SK-N-SH (cell line): Measurements from ENCODE around the gene KICS2. TPM values are rescaled to one million over a fixed set of nuclear protein-coding genes. Genes with fewer than 3 reads are reported as not detected.

Experiments
- CTCF ChIA-PET: fragments of 300-600, 350-600 bp; formaldehyde crosslinking; extraction: SDS; loops from one replicate; lab custom pipeline; 2021; lab: Yijun Ruan, JAX
- POLR2A ChIA-PET: fragments of 350-600 bp; sonication (Branson Sonifier 250); formaldehyde crosslinking; extraction: SDS; loops from one replicate; lab custom pipeline; 2020; ENCODE audit warnings: antibody characterized with exemption, inconsistent platforms; lab: Yijun Ruan, JAX
- DNase-seq: peaks from one replicate; pipeline ENCODE4 v3.0.0; 2012
- H2AFZ ChIP-seq: fragments of 200-600 bp; sonication (generic); 2 replicates; pipeline ENCODE4 v1.8.1; 2016; ENCODE audit warnings: antibody characterized with exemption, mild to moderate bottlenecking, low read depth
- H3F3A ChIP-seq: fragments of 200-600 bp; sonication (generic); replicated peaks from 2 replicates; pipeline ENCODE3; 2016; ENCODE audit warnings: antibody characterized with exemption, mild to moderate bottlenecking; ENCODE audit not compliant: insufficient read depth
- H3K27ac ChIP-seq, 2 experiments: fragments of 200-500 bp in 1 of 2; fragments of 200-600 bp in 1 of 2; sonication (Bioruptor generic) in 1 of 2; sonication (generic), shearing (Covaris generic) in 1 of 2; 2 replicates each; pipeline versions ENCODE4 v1.5.1 to v1.6.1; 2014 to 2016; ENCODE audit warnings: low read depth in 2 of 2, inconsistent platforms in 1 of 2, low read length in 1 of 2, mild to moderate bottlenecking in 1 of 2, mixed read lengths in 1 of 2
- H3K27me3 ChIP-seq: fragments of 200-600 bp; sonication (generic), shearing (Covaris generic); 2 replicates; pipeline ENCODE4 v1.6.1; 2016; ENCODE audit warnings: mixed run types; ENCODE audit not compliant: insufficient read depth
- H3K36me3 ChIP-seq, 2 experiments: fragments of 200-500 bp in 1 of 2; fragments of 200-600 bp in 1 of 2; sonication (Bioruptor generic) in 1 of 2; sonication (generic) in 1 of 2; replicated peaks in 1 of 2; 2 replicates each; pipeline versions ENCODE3 to v1.5.1; 2014 to 2016; ENCODE audit warnings: low read length in 1 of 2, mild to moderate bottlenecking in 1 of 2; ENCODE audit not compliant: insufficient read depth in 2 of 2, control insufficient read depth in 1 of 2
- H3K4me1 ChIP-seq, 2 experiments: fragments of 200-500 bp in 1 of 2; fragments of 200-600 bp in 1 of 2; sonication (Bioruptor generic) in 1 of 2; sonication (generic), shearing (Covaris generic) in 1 of 2; 2 replicates each; pipeline versions ENCODE4 v1.5.1 to v1.6.1; 2014 to 2016; ENCODE audit warnings: low read depth in 1 of 2, low read length in 1 of 2, mixed run types in 1 of 2; ENCODE audit not compliant: insufficient read depth in 2 of 2, control insufficient read depth in 1 of 2
- H3K4me2 ChIP-seq: fragments of 200-600 bp; sonication (generic), shearing (Covaris generic); 2 replicates; pipeline ENCODE4 v1.6.1; 2017; ENCODE audit warnings: mixed run types
- H3K4me3 ChIP-seq, 2 experiments: fragments of 200-500 bp in 1 of 2; fragments of 200-600 bp in 1 of 2; sonication (Bioruptor generic) in 1 of 2; sonication (generic), shearing (Covaris generic) in 1 of 2; 2 replicates each; pipeline versions ENCODE4 v1.5.1 to v1.8.1; 2014 to 2016; ENCODE audit warnings: low read depth in 2 of 2, inconsistent platforms in 1 of 2, low read length in 1 of 2, mild to moderate bottlenecking in 1 of 2, mixed read lengths in 1 of 2, moderate library complexity in 1 of 2
- H3K79me2 ChIP-seq: fragments of 200-600 bp; sonication (generic); 2 replicates; pipeline ENCODE4 v1.8.1; 2017; ENCODE audit warnings: mild to moderate bottlenecking; ENCODE audit not compliant: insufficient read depth
- H3K9ac ChIP-seq: fragments of 200-600 bp; sonication (generic); 2 replicates; pipeline ENCODE4 v1.6.1; 2017; ENCODE audit warnings: mixed run types
- H3K9me2 ChIP-seq: fragments of 200-600 bp; sonication (generic); 2 replicates; pipeline ENCODE4 v1.6.1; 2017; ENCODE audit warnings: mixed run types
- H3K9me3 ChIP-seq: fragments of 200-600 bp; sonication (generic); 2 replicates; pipeline ENCODE4 v1.6.1; 2017; ENCODE audit warnings: mixed run types, mild to moderate bottlenecking, moderate library complexity
- H4K20me1 ChIP-seq: fragments of 200-600 bp; sonication (generic); 2 replicates; pipeline ENCODE4 v1.6.1; 2017; ENCODE audit warnings: mild to moderate bottlenecking, mixed run types; ENCODE audit not compliant: insufficient read depth
- CHD2 ChIP-seq: fragments of 150-350 bp; IDR thresholded peaks from 2 replicates; pipeline ENCODE4 v1.6.1; 2018; ENCODE audit warnings: low read length; ENCODE audit not compliant: partially characterized antibody
- CTCF ChIP-seq: fragments of 200-600 bp; sonication (generic); IDR thresholded peaks from 2 replicates; pipeline ENCODE4 v1.6.1; 2017; ENCODE audit warnings: antibody characterized with exemption, mild to moderate bottlenecking, moderate library complexity
- ELF1 ChIP-seq: IDR thresholded peaks from 2 replicates; pipeline ENCODE4 v1.4.0; 2012
- EP300 ChIP-seq, 2 experiments: IDR thresholded peaks; 2 replicates each; pipeline versions ENCODE4 v1.4.0 to v1.6.1; 2012; ENCODE audit warnings: borderline replicate concordance in 1 of 2, low read depth in 1 of 2, low read length in 1 of 2
- GABPA ChIP-seq: IDR thresholded peaks from 2 replicates; pipeline ENCODE4 v1.4.0; 2012; ENCODE audit warnings: low read depth, mild to moderate bottlenecking
- GATA2 ChIP-seq: sonication (generic); formaldehyde crosslinking; IDR thresholded peaks from 2 replicates; pipeline ENCODE4 v1.5.0; 2020; ENCODE audit warnings: mild to moderate bottlenecking, missing genetic modification reagents
- IRF3 ChIP-seq: fragments of 150-350 bp; IDR thresholded peaks from 2 replicates; pipeline ENCODE4 v1.6.1; 2016; ENCODE audit warnings: mild to moderate bottlenecking, low read depth, low read length
- JUND ChIP-seq: IDR thresholded peaks from 2 replicates; pipeline ENCODE4 v1.4.0; 2012
- MAX ChIP-seq: IDR thresholded peaks from 2 replicates; pipeline ENCODE4 v1.4.0; 2012; ENCODE audit warnings: low read depth
- MEF2A ChIP-seq: IDR thresholded peaks from 2 replicates; pipeline ENCODE4 v1.4.0; 2012; ENCODE audit warnings: low read depth, borderline replicate concordance
- MXI1 ChIP-seq: IDR thresholded peaks from 2 replicates; pipeline ENCODE4 v1.6.1; 2012; ENCODE audit warnings: mild to moderate bottlenecking, low read depth, low read length, improper control_type of control experiment
- NFIC ChIP-seq: IDR thresholded peaks from 2 replicates; pipeline ENCODE4 v1.4.0; 2012; ENCODE audit warnings: borderline replicate concordance
- NRF1 ChIP-seq: IDR thresholded peaks from 2 replicates; pipeline ENCODE4 v1.6.1; 2012; ENCODE audit warnings: low read depth, mild to moderate bottlenecking, low read length
- PBX3 ChIP-seq: IDR thresholded peaks from 2 replicates; pipeline ENCODE4; 2012
- POLR2AphosphoS5 ChIP-seq: IDR thresholded peaks from 2 replicates; pipeline ENCODE4 v1.6.1; 2012; ENCODE audit warnings: low read depth, low read length
- RAD21 ChIP-seq: IDR thresholded peaks from 2 replicates; pipeline ENCODE4 v1.6.1; 2012; ENCODE audit warnings: mild to moderate bottlenecking, low read length
- RCOR1 ChIP-seq: fragments of 150-350 bp; IDR thresholded peaks from 2 replicates; pipeline ENCODE4 v1.6.1; 2017; ENCODE audit warnings: antibody characterized with exemption, low read length
- RFX5 ChIP-seq: IDR thresholded peaks from 2 replicates; pipeline ENCODE4 v1.6.1; 2012; ENCODE audit warnings: mild to moderate bottlenecking, improper control_type of control experiment, low read length
- RXRA ChIP-seq: IDR thresholded peaks from 2 replicates; pipeline ENCODE4 v1.4.0; 2012; ENCODE audit warnings: low read depth, mild to moderate bottlenecking, borderline replicate concordance
- SIN3A ChIP-seq: IDR thresholded peaks from 2 replicates; pipeline ENCODE4 v1.6.1; 2012; ENCODE audit warnings: low read depth, mild to moderate bottlenecking, low read length, moderate library complexity, borderline replicate concordance
- TAF1 ChIP-seq: IDR thresholded peaks from 2 replicates; pipeline ENCODE4 v1.6.1; 2012; ENCODE audit warnings: low read depth, mild to moderate bottlenecking, low read length, moderate library complexity, borderline replicate concordance
- TCF12 ChIP-seq: IDR thresholded peaks from 2 replicates; pipeline ENCODE4 v1.4.0; 2012
- TEAD4 ChIP-seq: IDR thresholded peaks from 2 replicates; pipeline ENCODE4 v1.4.0; 2012; ENCODE audit warnings: mild to moderate bottlenecking, borderline replicate concordance; ENCODE audit not compliant: insufficient read depth
- USF1 ChIP-seq: IDR thresholded peaks from 2 replicates; pipeline ENCODE4 v1.4.0; 2012; ENCODE audit warnings: low read depth, borderline replicate concordance
- USF2 ChIP-seq: fragments of 150-350 bp; IDR thresholded peaks from 2 replicates; pipeline ENCODE4 v1.6.1; 2017; ENCODE audit warnings: antibody characterized with exemption, low read length, low read depth, borderline replicate concordance
- YY1 ChIP-seq: IDR thresholded peaks from 2 replicates; pipeline ENCODE4 v1.4.0; 2012; ENCODE audit warnings: low read depth, mild to moderate bottlenecking
- WGBS: methylation state at CpG from one replicate; pipeline ENCODE4 v1.1.6; 2017; ENCODE audit warnings: low lambda C conversion rate; 5-methylcytosine and 5-hydroxymethylcytosine counted together
- polyA plus RNA-seq, 3 experiments: library from polyadenylated mRNA; depleted of rRNA; stranded (reverse); fragments of >200 nt; gene quantifications; 2 replicates each; pipeline ENCODE4 v1.2.3, GENCODE V29; 2012

KICS2 gene
- polyA plus RNA-seq, 1 of the 3 experiments (the other 2 are of a cell fraction) = 4.1 TPM

GRCh38 chr12:64178122-64178521 lies 44.0 kb downstream of the KICS2 start:
- H3K4me2 ChIP-seq = peak overlapping the region; percentile 61
- WGBS = 6% methylated on average over 1 of the region's 1 CpG
- peak overlapping the region in 1 of 2 experiments; percentile 75; a peak in 2 of 4 replicates for H3K27ac ChIP-seq
- peak overlapping the region in 1 of 2 experiments; percentile 16; a peak in 2 of 4 replicates for H3K4me3 ChIP-seq
- no peak overlapping the region for H3K9ac ChIP-seq
- H2AFZ ChIP-seq = no peak overlapping the region; the same call in 1 of the 2 replicates
- ChIA-PET CTCF (interaction anchor here (0.7 to 1.4 kb wide), 4 partner anchors 13 to 335 kb away, joined by 3 to 6 read pairs (median 4); partner anchors contain the start of gene SRGAP1), POLR2A (no interaction called here)
- no peaks in the 10 kb centered on the region for H3K9me2 ChIP-seq
- peaks cover 3 to 27% of the 10 kb centered on the region in 2 experiments for H3K4me1 ChIP-seq
- H3K79me2 ChIP-seq = no peaks in the 10 kb centered on the region
- H3K36me3 ChIP-seq = no peaks in the 10 kb centered on the region
- no peaks in the 10 kb centered on the region for H3K27me3 ChIP-seq
- no peaks in the 10 kb centered on the region for H3K9me3 ChIP-seq
- peaks cover 48% of the 10 kb centered on the region for H3F3A ChIP-seq
- H4K20me1 ChIP-seq = no peaks in the 10 kb centered on the region
- no peak for DNase-seq
- TF ChIP-seq TCF12 (peak; percentile 92), EP300 (IDR thresholded peaks at IDR 0.05; ENCODE audit: borderline replicate concordance in 1 of 2, low read depth in 1 of 2, low read length in 1 of 2) (peak in 1 of 2 experiments; percentile 71; a peak in 2 of 4 replicates), CHD2 (no peak), TAF1 (no peak), GABPA (no peak), RCOR1 (no peak), YY1 (no peak), MXI1 (no peak), NRF1 (no peak), JUND (peak; percentile 60), RXRA (peak; percentile 33; the same call in 1 of the 2 replicates), NFIC (peak; percentile 66; the same call in 1 of the 2 replicates), TEAD4 (peak; percentile 34; the same call in 1 of the 2 replicates), RAD21 (no peak), RFX5 (no peak), GATA2 (CRISPR knock-in tag) (no peak), MAX (no peak), CTCF (no peak), MEF2A (peak; percentile 61; the same call in 1 of the 2 replicates), IRF3 (no peak), SIN3A (no peak), USF2 (no peak), USF1 (no peak), ELF1 (no peak), POLR2AphosphoS5 (no peak), PBX3 (peak; percentile 55)
